HEK293T (cell line): ENCODE data around the gene ROR1.

Experiments used
- ARNT ChIP-seq: fragments of 450-650 bp; IDR thresholded peaks from 2 replicates; pipeline ENCODE4 v1.6.1; 2017; ENCODE audit warnings: mild to moderate bottlenecking
- BHLHE40 ChIP-seq: fragments of 450-650 bp; IDR thresholded peaks from 2 replicates; pipeline ENCODE4 v1.6.1; 2016; ENCODE audit warnings: mild to moderate bottlenecking, moderate library complexity, borderline replicate concordance
- CTBP1 ChIP-seq: fragments of 450-650 bp; IDR thresholded peaks from 2 replicates; pipeline ENCODE4 v1.6.1; 2016; ENCODE audit warnings: borderline replicate concordance
- FOXA1 ChIP-seq: fragments of 450-650 bp; IDR thresholded peaks from 2 replicates; pipeline ENCODE4 v1.6.1; 2016; ENCODE audit warnings: mild to moderate bottlenecking
- FOXK2 ChIP-seq: fragments of 450-650 bp; IDR thresholded peaks from 2 replicates; pipeline ENCODE4 v1.6.1; 2016; ENCODE audit warnings: mild to moderate bottlenecking
- FOXM1 ChIP-seq: fragments of 450-650 bp; IDR thresholded peaks from 2 replicates; pipeline ENCODE4 v1.6.1; 2017; ENCODE audit warnings: mild to moderate bottlenecking, borderline replicate concordance
- HDGF ChIP-seq: fragments of 450-650 bp; IDR thresholded peaks from 2 replicates; pipeline ENCODE4 v1.6.1; 2017; ENCODE audit warnings: antibody characterized with exemption, borderline replicate concordance
- L3MBTL2 ChIP-seq: fragments of 450-650 bp; conservative IDR thresholded peaks from 2 replicates; pipeline ENCODE4 v1.6.1; 2016; ENCODE audit warnings: mild to moderate bottlenecking
- LEF1 ChIP-seq: fragments of 450-650 bp; IDR thresholded peaks from 2 replicates; pipeline ENCODE4 v1.6.1; 2017; ENCODE audit warnings: mild to moderate bottlenecking, borderline replicate concordance
- SP1 ChIP-seq: fragments of 450-650 bp; IDR thresholded peaks from 2 replicates; pipeline ENCODE4 v1.6.1; 2017
- TARDBP ChIP-seq: fragments of 450-650 bp; IDR thresholded peaks from 2 replicates; pipeline ENCODE4 v1.6.1; 2016
- TF ChIP-seq, protein P1 (sequence below): fragments of 450-650 bp; IDR thresholded peaks from 2 replicates; pipeline ENCODE4 v1.6.1; 2016

- TF ChIP-seq SP1 (no peak), CTBP1 (no peak), BHLHE40 (no peak), FOXM1 (no peak), FOXA1 (no peak), TARDBP (no peak), LEF1 (no peak), L3MBTL2 (no peak), FOXK2 (no peak), ARNT (no peak), HDGF (no peak)
- TF ChIP-seq, protein P1, sequence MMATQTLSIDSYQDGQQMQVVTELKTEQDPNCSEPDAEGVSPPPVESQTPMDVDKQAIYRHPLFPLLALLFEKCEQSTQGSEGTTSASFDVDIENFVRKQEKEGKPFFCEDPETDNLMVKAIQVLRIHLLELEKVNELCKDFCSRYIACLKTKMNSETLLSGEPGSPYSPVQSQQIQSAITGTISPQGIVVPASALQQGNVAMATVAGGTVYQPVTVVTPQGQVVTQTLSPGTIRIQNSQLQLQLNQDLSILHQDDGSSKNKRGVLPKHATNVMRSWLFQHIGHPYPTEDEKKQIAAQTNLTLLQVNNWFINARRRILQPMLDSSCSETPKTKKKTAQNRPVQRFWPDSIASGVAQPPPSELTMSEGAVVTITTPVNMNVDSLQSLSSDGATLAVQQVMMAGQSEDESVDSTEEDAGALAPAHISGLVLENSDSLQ = no peak
Measured at GRCh38 chr1:64001038-64001437, 227.2 kb downstream of the ROR1 start.
